BLaER1 treated with 17β-estradiol and CSF1 and Interleukin-3, amounts not matched to agents 10 nM and 100 nM (cell line): ENCODE measurements around the gene ADAM12.
"Not testable (repeated sequence)": the region's sequence is repeated elsewhere in the genome, so short reads cannot be mapped to it uniquely, and the experiment has no call there.

Source experiments
- H3K27ac ChIP-seq, 11 experiments: shearing (Covaris generic); formaldehyde crosslinking; 2 replicates each; pipeline ENCODE4 v1.8.1; 2022
- H3K27me3 ChIP-seq, 11 experiments: shearing (Covaris generic); formaldehyde crosslinking; 2 replicates each; pipeline ENCODE4 v1.8.1; 2022
- H3K36me3 ChIP-seq, 11 experiments: shearing (Covaris generic); formaldehyde crosslinking; 2 replicates each; pipeline ENCODE4 v1.8.1; 2022
- H3K4me1 ChIP-seq, 10 experiments: shearing (Covaris generic); formaldehyde crosslinking; 2 replicates each; pipeline ENCODE4 v1.8.1; 2022
- H3K4me2 ChIP-seq, 11 experiments: shearing (Covaris generic); formaldehyde crosslinking; 2 replicates each; pipeline ENCODE4 v1.8.1; 2022
- H3K4me3 ChIP-seq, 10 experiments: shearing (Covaris generic); formaldehyde crosslinking; 2 replicates each; pipeline ENCODE4 v1.8.1; 2022
- H3K9ac ChIP-seq, 11 experiments: shearing (Covaris generic); formaldehyde crosslinking; 2 replicates each; pipeline ENCODE4 v1.8.1; 2022
- H3K9me3 ChIP-seq, 11 experiments: shearing (Covaris generic); formaldehyde crosslinking; replicated peaks in 1 of 11; 2 replicates each; pipeline ENCODE4 v1.8.1; 2022
- H4K20me1 ChIP-seq, 11 experiments: shearing (Covaris generic); formaldehyde crosslinking; 2 replicates each; pipeline ENCODE4 v1.8.1; 2022
- Cebpa-rat ChIP-seq, 11 experiments: shearing (Covaris generic); IDR thresholded peaks; 2 replicates each; pipeline ENCODE4 v1.8.1; 2022

The ADAM12 gene

GRCh38 chr10:126369125-126369710, 19.1 kb downstream of the ADAM12 start:
- Histone ChIP-seq H3K9ac (no peak overlapping the region), H3K27ac (no peak overlapping the region), H3K4me2 (no peak overlapping the region), H3K4me3 (no peak overlapping the region), H3K36me3 (no peaks in the 10 kb centered on the region), H3K9me3 (peaks cover 0 to 5% (median 0%) of the 10 kb centered on the region in 11 experiments; a peak in 6 of 22 replicates), H4K20me1 (no peaks in the 10 kb centered on the region), H3K4me1 (peaks cover 0 to 10% (median 5%) of the 10 kb centered on the region in 10 experiments; a peak in 10 of 20 replicates), H3K27me3 (no peaks in the 10 kb centered on the region)
- no peak for TF ChIP-seq Cebpa-rat (IDR thresholded peaks at IDR 0.05)

DNA sequence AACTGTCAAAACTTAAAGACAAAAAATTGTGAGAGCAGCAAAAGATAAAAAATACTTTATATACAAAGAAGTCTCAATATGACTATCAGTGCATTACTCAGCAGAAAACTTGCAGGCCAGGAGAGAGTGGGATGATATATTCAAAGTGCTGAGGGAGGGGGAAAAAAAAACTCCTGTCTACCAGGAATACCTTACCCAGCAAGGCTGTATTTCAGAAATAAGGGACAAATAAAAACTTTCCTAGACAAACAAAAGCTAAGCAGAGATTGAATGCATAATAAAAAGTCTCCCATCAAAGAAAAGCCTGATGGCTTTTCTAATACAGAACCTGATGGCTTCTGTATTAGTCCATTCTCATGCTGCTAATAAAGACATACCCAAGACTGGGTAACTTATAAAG, 31.1 kb downstream of the ADAM12 start:
- peaks cover 47 to 63% (median 58%) of the 10 kb centered on the region in 11 experiments for H3K9me3 ChIP-seq
- no peak overlapping the region for H3K9ac ChIP-seq
- H3K4me1 ChIP-seq = no peaks in the 10 kb centered on the region
- TF ChIP-seq Cebpa-rat (IDR thresholded peaks at IDR 0.05) = no peak
- no peaks in the 10 kb centered on the region for H4K20me1 ChIP-seq
- no peak overlapping the region for H3K27ac ChIP-seq
- no peak overlapping the region for H3K4me3 ChIP-seq
- no peak overlapping the region for H3K4me2 ChIP-seq
- no peaks in the 10 kb centered on the region for H3K27me3 ChIP-seq
- no peaks in the 10 kb centered on the region for H3K36me3 ChIP-seq

- H3K4me2 ChIP-seq = no peak overlapping the region
- no peaks in the 10 kb centered on the region for H3K36me3 ChIP-seq
- no peak overlapping the region for H3K27ac ChIP-seq
- H4K20me1 ChIP-seq = no peaks in the 10 kb centered on the region
- H3K27me3 ChIP-seq = no peaks in the 10 kb centered on the region
- H3K4me1 ChIP-seq = no peaks in the 10 kb centered on the region
- H3K4me3 ChIP-seq = no peak overlapping the region
- H3K9me3 ChIP-seq = peaks cover 20 to 35% (median 31%) of the 10 kb centered on the region in 11 experiments
- no peak for TF ChIP-seq Cebpa-rat (IDR thresholded peaks at IDR 0.05)
- H3K9ac ChIP-seq = no peak overlapping the region
These were observed 34.6 kb downstream of the ADAM12 start for GRCh38 chr10:126353666-126354065.

- no peak for TF ChIP-seq Cebpa-rat (IDR thresholded peaks at IDR 0.05)
- Histone ChIP-seq H3K9me3 (peaks cover 13 to 32% (median 21%) of the 10 kb centered on the region in 11 experiments), H3K27ac (no peak overlapping the region), H4K20me1 (no peaks in the 10 kb centered on the region), H3K4me1 (no peaks in the 10 kb centered on the region), H3K27me3 (no peaks in the 10 kb centered on the region), H3K4me2 (no peak overlapping the region), H3K9ac (no peak overlapping the region), H3K36me3 (no peaks in the 10 kb centered on the region), H3K4me3 (no peak overlapping the region)
These were observed 35.8 kb downstream of the ADAM12 start for GRCh38 chr10:126352453-126352852.

GRCh38 chr10:126351021-126351420, 37.3 kb downstream of the ADAM12 start:
- H3K27ac ChIP-seq = no peak overlapping the region
- H3K9me3 ChIP-seq = peaks cover under 1 to 18% (median 8%) of the 10 kb centered on the region in 11 experiments; a peak in 21 of 22 replicates
- H3K4me3 ChIP-seq = no peak overlapping the region
- H3K9ac ChIP-seq = no peak overlapping the region
- H3K4me1 ChIP-seq = no peaks in the 10 kb centered on the region
- no peaks in the 10 kb centered on the region for H3K36me3 ChIP-seq
- no peaks in the 10 kb centered on the region for H3K27me3 ChIP-seq
- no peaks in the 10 kb centered on the region for H4K20me1 ChIP-seq
- TF ChIP-seq Cebpa-rat (IDR thresholded peaks at IDR 0.05) = no peak
- no peak overlapping the region for H3K4me2 ChIP-seq

GRCh38 chr10:126350216-126350992, 37.9 kb downstream of the ADAM12 start:
- H4K20me1 ChIP-seq = no peaks in the 10 kb centered on the region
- no peak for TF ChIP-seq Cebpa-rat (IDR thresholded peaks at IDR 0.05)
- no peaks in the 10 kb centered on the region for H3K36me3 ChIP-seq
- no peaks in the 10 kb centered on the region for H3K4me1 ChIP-seq
- no peak overlapping the region for H3K9ac ChIP-seq
- no peak overlapping the region for H3K4me2 ChIP-seq
- peaks cover 0 to 12% (median 1%) of the 10 kb centered on the region in 11 experiments; a peak in 8 of 22 replicates for H3K9me3 ChIP-seq
- no peak overlapping the region for H3K27ac ChIP-seq
- H3K4me3 ChIP-seq = no peak overlapping the region
- H3K27me3 ChIP-seq = no peaks in the 10 kb centered on the region

GRCh38 chr10:126349676-126350075, 38.6 kb downstream of the ADAM12 start:
- Histone ChIP-seq H3K27me3 (no peaks in the 10 kb centered on the region), H3K9ac (no peak overlapping the region), H3K4me3 (no peak overlapping the region), H3K4me1 (no peaks in the 10 kb centered on the region), H4K20me1 (no peaks in the 10 kb centered on the region), H3K9me3 (peaks cover 0 to 9% (median 0%) of the 10 kb centered on the region in 11 experiments; a peak in 1 of 22 replicates), H3K36me3 (no peaks in the 10 kb centered on the region), H3K27ac (no peak overlapping the region), H3K4me2 (no peak overlapping the region)
- TF ChIP-seq Cebpa-rat (IDR thresholded peaks at IDR 0.05) = no peak

DNA sequence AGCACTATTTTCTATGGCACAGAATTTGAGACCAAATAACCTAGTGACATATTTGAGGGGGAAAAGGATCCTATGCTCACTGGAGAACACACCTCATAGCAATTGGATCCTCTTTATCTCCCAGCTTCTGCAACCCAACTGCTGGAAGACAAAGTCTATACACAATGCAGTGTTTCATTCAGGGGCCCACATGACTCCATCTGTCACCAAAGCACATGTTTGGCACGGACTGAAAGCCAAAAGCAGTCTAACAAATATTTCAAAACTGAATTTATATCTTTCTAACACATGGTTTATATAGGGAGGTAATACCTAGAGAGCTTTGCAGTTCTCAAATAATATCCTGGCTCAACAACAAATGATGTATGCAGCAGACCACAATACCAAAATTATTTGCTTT, 39.2 kb downstream of the ADAM12 start:
- no peak overlapping the region for H3K4me3 ChIP-seq
- H3K4me2 ChIP-seq = no peak overlapping the region
- H3K27ac ChIP-seq = no peak overlapping the region
- H3K36me3 ChIP-seq = no peaks in the 10 kb centered on the region
- no peaks in the 10 kb centered on the region for H4K20me1 ChIP-seq
- peaks cover 0 to 9% (median 3%) of the 10 kb centered on the region in 11 experiments; a peak in 3 of 22 replicates for H3K9me3 ChIP-seq
- H3K27me3 ChIP-seq = no peaks in the 10 kb centered on the region
- no peak for TF ChIP-seq Cebpa-rat (IDR thresholded peaks at IDR 0.05)
- H3K9ac ChIP-seq = no peak overlapping the region
- no peaks in the 10 kb centered on the region for H3K4me1 ChIP-seq

- H3K4me2 ChIP-seq, H3K4me1 ChIP-seq, H3K27me3 ChIP-seq, H3K9ac ChIP-seq, H3K4me3 ChIP-seq, H3K27ac ChIP-seq, H4K20me1 ChIP-seq, H3K36me3 ChIP-seq: not testable (repeated sequence)
- peaks cover 0 to 13% (median 9%) of the 10 kb centered on the region in 11 experiments; a peak in 6 of 22 replicates for H3K9me3 ChIP-seq
These were observed 44.8 kb downstream of the ADAM12 start for GRCh38 chr10:126343496-126343895.

DNA sequence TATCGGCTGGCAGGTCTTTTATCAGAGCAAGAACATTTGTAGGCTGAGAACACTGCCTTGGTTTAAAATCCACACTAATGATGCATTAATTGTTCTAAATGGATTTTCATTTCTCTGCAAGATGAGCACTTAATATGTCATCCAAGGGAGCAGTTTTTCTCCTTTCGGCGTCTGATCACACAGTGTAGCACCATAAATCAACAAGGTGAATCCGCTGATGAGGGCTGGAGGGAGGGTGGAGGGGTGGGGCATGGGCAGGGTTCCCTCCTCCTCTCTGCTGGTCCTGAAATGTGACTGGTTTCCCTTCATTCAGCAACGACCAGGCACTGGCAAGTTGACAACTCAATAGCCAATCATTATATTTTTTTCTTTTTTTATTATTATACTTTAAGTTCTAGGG, 45.6 kb downstream of the ADAM12 start:
- H3K9ac ChIP-seq = no peak overlapping the region
- no peaks in the 10 kb centered on the region for H3K4me1 ChIP-seq

More for the DNA sequence above, 45.6 kb downstream of the ADAM12 start:
- no peak for TF ChIP-seq Cebpa-rat (IDR thresholded peaks at IDR 0.05)
- Histone ChIP-seq H3K9me3 (peaks cover 0 to 13% (median 8%) of the 10 kb centered on the region in 11 experiments; a peak in 6 of 22 replicates), H3K4me3 (no peak overlapping the region), H4K20me1 (no peaks in the 10 kb centered on the region), H3K27me3 (no peaks in the 10 kb centered on the region), H3K36me3 (no peaks in the 10 kb centered on the region), H3K27ac (no peak overlapping the region), H3K4me2 (no peak overlapping the region)
